GM18861 (cell line): ENCODE results near the gene WDR19.
"Not testable (repeated sequence)": the region's sequence is repeated elsewhere in the genome, so short reads cannot be mapped to it uniquely, and the experiment has no call there.

Experiments used
- ATAC-seq: cut with Tn5 transposase; IDR thresholded peaks from one replicate; pipeline ENCODE4 v1.9.1; 2021; ENCODE audit not compliant: unreplicated experiment

The WDR19 gene

DNA sequence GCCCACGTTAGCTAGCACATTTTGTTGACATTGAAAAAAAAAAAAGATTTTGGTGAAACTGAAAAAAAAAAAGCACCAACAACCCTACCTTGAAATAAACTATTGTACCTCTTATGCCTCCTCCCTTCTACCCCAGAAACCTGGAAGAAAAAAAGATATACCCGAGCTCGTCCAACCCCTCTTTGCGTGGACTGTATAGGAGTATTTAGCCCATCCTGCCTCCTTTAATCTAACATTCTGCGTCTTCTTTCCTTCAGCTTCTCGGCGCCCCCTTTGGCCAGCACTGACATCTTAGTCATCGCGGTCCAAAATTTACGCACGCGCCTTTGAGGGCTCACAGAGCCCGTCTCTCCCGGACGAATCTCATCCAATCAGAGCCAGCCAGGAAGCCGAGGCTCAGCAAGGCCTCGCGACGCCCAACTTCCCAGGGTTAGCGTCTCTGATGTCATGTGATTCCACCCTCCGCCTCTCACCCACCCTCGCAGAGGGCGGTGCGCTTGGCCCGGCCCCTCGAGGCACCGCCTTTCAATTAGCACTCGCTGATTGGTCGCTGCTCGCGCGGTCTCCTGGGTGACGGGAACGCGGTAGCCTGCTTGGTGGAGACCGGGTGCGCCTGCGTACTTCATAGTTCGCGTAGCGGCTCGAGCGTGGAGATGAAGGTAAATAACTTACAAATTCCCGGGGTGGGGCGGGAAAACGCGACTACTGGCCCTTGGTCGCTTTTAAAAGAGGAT is at the start of gene WDR19:
WDR19 (plus strand) TSS at position 625 of the 734 bp plus-strand sequence; CDS start at position 654, 29 bp downstream.
- ATAC-seq, result peak; percentile 99

DNA sequence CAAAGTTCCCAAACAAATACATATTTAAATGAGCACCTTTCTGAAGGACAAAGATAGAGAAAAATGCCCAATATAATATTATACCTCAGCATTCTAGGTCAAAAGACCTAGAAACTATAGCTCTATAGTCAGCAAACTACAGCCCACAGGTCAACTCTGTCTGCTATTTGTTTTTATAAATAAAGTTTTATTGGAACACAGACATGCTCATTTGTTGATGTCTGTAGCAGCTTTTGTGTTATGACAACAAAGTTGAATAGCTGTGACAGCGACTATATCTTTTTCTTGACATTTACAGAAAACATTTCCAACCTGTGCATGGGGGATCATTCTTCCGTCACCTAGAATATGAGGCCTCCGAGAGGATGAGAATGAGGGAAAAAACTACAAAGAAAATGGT is 48.7 kb upstream of the WDR19 start:
- no peak for ATAC-seq

DNA sequence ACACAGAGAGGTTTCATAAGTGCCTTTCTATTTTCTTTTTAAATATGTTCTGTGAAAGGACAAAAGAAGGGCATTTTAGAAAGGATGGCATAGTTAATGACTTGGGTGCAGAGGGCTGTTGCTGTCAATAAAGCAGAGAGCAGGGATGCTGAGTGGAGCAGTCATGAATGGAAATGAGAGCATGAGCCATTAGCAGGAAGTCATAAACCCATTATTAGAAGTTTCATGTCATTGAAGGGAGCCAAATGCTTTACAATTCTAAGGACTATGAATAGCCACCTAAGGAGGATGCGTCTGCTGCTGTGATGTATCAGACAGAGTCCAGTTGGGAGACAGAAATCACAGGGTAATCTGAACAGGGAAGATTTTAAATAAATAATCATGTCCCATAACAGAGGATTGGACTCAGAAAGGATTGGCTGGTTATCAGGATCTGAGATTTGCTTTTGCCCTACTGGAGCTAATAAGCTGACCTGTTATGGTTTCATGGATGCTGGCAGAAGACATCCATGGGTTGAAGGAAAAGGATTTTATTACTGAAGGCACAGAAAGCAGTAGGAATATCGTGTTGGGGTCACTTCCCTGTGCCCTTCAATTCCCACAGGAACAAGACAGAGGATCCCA is 47.5 kb upstream of the WDR19 start:
- peak; percentile 27 for ATAC-seq

DNA sequence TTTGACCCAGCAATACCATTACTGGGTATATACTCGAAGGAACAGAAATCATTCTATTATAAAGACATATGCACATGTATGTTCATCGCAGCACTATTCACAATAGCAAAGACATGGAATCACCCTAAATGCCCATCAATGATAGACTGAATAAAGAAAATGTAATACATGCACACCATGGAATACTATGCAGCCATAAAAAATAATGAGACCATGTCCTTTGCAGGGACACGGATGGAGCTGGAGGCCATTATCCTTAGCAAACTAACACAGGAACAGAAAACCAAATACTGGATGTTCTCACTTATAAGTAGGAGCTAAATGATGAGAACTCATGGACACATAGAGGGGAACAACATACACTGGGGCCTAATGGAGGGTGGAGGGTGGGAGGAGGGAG is 44.1 kb upstream of the WDR19 start:
- not testable (repeated sequence) for ATAC-seq

DNA sequence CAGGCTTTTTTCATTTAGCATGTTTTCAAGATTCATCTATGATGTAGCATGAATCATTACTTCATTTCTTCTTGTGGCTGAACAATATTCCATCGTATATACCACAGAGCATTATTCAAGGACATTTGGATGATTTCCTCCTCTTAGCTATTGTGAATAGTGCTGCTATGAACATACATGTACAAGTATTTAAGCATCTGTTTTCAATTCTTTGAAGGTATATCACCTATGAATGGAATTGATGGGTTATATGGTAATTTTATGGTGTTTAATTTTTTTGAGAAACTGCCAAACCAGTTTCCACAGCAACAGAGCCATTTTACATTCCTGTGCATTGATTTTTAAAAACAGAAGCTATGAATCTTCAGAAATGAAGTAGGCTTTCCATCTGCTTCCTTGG is 36.1 kb upstream of the WDR19 start:
- ATAC-seq, result no peak

DNA sequence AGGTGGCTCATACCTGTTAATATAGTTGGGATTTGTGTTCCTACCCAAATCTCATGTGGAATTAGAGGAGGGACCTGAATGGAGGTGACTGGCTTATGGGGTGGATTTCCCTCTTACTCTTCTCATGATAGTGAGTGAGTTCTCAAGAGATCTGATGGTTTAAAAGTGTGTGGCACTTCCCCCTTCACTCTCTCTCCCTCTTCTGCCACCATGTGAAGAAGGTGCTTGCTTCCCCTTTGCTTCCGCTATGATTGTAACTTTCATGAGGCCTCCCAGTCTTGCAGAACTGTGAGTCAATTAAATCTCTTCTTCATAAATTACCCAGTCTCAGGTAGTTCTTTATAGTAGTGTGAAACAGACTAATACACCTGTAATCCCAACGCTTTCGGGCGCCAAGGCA is 28.3 kb upstream of the WDR19 start:
- no peak for ATAC-seq

DNA sequence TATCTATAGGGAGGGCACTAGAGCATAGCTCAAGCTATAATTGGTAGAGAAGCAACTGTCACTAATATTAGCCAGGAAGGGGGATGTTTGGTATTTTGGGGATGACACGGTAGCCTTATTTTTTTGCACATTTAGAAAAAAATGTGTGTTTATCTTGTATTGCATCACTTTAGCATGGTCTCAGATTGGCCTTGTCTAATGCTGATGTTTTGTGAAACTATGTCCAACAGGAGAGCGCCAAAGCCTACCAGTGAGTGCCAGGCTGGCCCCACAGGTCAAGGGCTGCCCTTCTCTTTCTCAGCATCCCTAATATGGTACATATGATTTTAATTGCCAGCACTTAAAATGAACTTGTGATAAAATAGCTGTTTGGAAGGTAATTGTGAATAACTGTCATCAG is 24.8 kb upstream of the WDR19 start:
- ATAC-seq, result no peak

DNA sequence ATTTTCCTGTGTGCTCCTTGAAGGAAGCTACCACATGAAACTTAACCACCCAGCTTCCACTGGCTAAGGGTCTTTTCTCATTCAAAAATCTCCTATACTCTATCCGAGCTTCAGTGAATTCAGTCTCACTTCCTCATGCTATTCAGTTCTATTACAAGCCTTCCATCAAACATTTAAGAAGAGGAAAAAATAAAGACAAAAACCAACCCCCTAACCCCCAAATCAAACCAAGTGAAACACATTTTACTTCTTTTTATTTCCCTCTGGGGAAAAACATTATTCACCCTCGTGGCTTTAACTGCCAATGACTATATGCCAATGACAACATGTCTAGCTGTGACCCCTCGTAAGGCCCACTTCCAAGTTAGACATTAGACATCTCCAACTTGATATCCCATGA is 16.2 kb upstream of the WDR19 start:
- ATAC-seq, result no peak

DNA sequence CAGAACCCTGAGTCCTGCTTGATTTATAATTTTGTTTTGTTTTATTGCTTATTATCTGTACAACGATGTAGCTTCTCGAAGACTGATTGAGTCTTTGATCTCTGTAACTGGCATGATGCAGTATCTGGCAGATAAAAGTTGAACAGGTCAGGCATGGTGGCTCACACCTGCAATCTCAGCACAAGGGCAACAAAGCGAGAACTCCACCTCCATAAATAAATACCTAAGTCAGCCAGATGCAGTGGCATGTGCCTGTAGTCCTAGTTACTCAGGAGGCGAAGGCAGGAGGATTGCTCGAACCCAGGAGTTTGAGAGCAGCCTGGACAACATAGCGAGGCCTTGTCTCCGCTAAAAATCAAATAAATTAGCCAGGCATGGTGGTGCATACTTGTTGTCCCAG is 15.7 kb upstream of the WDR19 start:
- ATAC-seq, result no peak

DNA sequence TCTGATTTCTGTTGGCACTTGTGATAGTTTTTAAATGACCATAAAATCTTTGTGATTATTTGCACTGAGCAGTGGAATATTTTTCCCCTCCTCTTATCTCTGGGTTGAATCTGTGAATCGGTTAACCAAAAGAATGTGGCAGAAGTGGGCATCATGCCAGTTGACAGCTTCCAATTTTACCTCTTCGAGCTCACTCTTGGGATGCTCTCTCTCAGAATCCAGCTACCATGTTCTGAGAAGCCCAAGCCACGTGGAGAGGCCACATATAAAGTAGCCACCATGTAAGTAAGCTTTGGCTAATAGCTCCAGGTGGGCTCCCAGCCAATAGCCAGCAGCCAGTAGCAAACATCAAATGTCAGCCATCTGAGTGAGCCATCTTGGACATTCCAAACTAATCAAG is 12.9 kb upstream of the WDR19 start:
- ATAC-seq, result no peak

DNA sequence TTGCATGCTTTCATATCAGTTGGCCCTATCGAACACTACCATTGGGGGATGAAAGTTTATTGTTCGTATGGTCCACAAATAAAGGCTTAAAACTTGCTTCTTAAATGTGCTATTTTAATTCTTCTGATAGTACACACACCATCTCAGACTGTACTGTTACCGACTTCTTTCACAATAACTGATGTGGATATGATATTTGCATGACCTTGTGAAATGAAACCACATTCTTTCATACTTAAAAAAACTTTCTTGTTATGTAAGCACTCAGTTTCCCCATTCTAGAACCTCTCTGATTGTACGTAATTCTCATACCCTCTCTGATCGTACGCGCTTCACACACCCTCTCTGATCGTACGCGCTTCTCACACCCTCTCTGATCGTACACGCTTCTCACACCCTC is 12.0 kb upstream of the WDR19 start:
- ATAC-seq, result no peak

DNA sequence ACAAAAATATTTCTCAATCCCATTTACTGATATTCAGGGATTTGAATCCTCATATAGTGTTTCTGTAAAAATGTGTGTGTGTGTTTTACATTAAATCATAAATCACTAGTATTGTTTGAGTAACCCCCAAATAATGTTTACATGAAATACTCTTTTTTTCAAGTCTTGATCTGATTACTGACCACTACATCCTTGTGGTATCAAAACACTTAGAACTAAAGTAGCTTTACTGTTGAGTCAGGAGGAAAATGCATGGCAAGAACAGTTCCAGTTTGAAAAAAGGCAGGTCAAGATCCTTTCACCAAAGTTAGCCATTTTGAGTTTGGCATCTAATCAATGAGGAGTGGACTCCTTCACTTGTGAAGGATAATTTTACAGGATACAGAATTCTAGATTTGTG is 3.6 kb upstream of the WDR19 start:
- ATAC-seq, result no peak

DNA sequence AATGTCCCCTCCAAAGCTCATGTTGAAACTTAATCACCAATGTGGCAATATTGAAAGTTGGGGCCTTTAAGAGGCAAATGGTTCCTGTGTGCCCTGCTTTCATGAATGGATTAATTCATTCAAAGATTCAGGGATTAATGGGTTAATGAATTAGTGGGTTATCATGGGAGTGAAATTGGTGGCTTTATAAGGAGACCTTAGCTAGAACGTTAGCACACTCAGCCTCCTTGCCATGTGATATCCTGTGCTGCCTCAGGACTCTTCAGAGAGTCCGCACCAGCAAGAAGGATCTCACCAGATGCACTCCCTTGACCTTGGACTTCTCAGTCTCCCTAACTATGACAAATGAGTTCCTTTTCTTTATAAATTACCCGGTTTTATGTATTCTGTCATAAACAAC is 2.6 kb upstream of the WDR19 start:
- no peak for ATAC-seq

DNA sequence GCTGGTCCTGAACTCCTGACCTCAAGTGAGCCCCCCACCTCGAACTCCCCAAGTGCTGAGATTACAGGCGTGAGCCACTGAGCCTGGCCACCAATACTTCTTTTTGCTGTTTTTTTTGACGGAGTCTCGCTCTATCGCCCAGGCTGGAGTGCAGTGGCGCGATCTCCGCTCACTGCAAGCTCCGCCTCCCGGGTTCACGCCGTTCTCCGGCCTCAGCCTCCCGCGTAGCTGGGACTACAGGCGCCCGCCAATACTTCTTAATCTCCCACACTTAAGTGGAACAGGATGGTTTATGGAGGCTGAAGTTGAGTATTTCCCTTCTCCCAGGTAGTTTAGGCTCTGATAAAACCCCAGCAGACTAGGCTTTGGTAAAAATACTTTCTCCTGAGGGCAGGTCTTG is 1.7 kb upstream of the WDR19 start:
- not testable (repeated sequence) for ATAC-seq

DNA sequence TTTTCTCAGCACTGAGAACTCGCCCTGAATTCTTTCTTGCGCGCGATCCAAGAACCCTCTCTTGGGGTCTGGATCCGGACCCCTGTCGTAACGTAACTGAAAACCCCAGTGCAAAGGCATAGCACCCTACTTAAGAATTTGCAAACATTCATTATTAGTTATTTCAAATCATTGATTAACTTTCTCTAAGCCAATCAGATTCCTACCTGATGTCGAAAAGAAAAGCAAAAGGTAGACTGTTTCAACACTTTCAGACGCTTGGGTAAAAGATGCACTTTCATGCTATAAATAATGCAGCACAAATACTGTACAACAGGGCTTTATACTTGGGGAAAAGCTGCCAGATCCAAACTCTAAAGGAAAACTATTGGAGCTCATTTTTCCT is 817 bp upstream of the WDR19 start:
- no peak for ATAC-seq

DNA sequence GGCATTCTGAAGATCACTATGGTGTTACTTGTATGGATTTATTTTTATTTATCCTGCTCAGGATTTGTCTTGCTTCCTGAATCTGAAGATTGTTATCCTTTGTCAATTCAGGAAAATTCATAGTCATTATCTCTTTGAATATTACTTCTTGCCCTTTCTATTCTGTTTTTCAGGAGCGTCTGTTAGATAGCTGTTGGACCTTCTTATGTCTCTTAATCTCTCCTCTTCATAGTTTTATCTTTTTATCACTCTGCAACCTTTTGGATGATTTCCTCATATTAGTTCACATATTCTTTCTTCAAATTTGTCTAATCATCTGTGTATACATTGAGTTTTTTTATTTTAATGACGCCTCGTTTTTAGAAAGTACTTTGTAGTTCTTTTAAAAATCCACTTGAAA is 19.6 kb downstream of the WDR19 start:
- no peak for ATAC-seq

DNA sequence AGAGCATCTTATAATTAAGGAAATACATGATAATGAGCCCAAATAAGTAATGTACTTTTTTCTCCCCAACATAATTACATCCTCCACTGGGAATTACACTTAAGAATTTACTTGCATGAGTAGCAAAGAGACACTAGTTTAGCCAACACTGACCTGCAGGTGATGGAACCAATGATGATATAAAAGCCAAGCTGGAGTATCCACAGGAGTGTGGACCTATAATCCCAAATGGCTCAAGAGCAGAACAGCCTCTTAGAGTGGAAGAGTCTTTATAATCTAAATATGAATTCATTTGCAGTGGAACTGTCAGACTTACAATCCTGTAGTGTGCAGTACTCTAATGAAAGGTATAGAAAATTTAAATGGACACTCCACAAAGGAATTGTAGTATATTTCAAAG is 22.2 kb downstream of the WDR19 start:
- ATAC-seq, result no peak

DNA sequence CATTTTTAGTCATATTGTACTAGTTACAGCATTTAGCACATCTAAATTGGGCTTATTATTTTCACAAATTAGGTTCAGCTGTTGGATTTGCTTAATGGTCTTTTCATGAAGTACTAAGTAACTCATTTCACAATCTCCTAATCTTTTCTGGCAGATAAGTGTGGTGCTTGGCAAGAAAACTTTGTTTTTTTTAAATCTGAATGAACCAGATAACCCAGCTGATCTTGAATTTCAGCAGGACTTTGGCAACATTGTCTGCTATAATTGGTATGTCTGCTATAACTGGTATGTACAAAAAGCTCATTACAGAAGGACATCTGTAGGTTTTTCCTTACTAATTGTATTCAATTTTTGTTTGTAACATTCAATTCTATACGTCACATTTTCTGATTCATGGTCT is 22.7 kb downstream of the WDR19 start:
- no peak for ATAC-seq

DNA sequence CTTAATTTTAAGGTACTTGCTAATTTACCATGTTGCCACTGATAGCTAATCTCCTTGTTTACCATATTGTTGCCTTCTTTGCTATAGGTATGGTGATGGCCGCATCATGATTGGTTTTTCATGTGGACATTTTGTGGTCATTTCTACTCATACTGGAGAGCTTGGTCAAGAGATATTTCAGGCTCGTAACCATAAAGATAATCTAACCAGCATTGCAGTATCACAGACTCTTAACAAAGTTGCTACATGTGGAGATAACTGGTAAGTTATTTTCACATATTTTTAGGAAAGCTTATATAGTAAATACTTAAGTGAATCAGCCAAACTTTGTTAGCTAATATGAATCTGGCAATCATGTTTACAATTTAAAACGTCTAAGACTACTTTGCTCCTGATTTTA is 23.1 kb downstream of the WDR19 start:
- no peak for ATAC-seq

DNA sequence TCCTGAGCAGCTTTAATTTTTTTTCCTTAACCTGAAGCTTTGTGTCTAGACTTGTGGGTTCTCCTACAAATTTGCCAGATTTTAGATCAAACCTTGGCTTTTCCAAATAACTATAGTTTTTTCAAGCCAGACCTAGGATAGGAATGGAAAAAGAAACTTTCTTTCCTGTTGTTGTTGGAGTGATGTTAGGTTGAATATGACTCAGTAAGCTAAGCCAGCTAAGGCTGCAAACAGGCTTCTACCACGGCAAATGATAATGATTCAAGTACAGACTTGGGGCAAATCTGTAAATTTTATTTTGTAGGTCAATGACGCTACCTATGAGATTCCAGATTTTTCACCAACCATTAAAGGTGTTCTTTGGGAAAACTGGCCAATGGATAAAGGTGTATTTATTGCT is 45.6 kb downstream of the WDR19 start:
- ATAC-seq, result no peak

DNA sequence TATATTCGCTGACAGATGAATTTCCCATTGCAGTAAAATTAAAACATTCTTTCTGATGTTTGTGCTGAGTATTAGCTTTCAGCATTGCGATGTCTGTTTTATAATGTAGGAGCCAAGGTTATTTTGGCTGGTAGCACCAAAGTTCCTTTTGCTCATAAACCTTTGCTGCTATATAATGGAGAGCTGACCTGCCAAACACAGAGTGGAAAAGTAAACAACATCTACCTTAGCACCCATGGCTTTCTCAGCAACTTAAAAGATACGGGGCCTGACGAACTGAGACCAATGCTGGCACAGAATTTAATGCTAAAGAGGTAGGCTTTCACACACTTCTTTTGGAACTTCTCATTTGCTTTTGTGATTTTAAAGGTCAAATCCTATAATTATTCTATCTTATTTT is 46.0 kb downstream of the WDR19 start:
- ATAC-seq, result no peak

DNA sequence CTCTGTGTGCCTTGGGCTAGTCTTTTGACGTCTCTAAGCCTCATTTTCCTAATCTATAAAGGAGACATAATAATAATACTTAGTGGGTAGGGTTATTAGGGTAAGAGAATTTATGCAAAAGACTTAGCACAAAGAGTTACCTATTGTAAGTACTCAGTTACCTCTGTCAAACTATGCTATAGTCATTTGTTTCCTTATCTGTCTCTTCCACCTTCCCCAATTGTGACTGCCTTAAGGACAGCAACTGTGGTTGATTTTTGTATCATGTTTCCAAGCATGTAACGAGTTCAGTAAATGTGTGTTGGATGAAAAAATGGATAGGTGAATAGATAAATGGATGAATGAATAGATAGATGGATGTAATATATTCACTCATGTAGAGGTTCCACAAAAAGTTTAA is 48.1 kb downstream of the WDR19 start:
- no peak for ATAC-seq

DNA sequence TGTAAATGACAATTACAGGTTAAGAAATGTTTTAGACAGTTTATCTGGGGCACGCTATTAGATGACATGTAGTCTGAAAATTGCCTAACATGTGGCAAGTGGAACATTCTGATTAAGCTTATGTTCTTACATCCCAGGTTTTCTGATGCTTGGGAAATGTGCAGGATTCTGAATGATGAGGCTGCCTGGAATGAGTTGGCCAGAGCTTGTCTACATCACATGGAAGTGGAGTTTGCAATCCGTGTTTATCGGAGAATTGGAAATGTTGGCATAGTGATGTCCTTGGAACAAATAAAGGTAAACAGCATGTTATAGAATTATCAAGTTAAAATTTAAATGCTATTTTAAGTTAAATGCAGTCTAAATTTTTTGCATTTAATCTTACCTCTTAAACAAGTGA is 49.3 kb downstream of the WDR19 start:
- ATAC-seq, result no peak
